HG03108 (cell line): ENCODE results near the gene BCAR3.
"Not testable (repeated sequence)": the region's sequence is repeated elsewhere in the genome, so short reads cannot be mapped to it uniquely, and the experiment has no call there.

Experiments
- ATAC-seq: cut with Tn5 transposase; IDR thresholded peaks from one replicate; pipeline ENCODE4 v1.9.1; 2021; ENCODE audit warnings: moderate library complexity; ENCODE audit not compliant: unreplicated experiment

The BCAR3 gene

GRCh38 chr1:93690341-93690740 lies 8.7 kb upstream of the BCAR3 start:
- no peak for ATAC-seq

GRCh38 chr1:93689521-93690223 lies 8.0 kb upstream of the BCAR3 start:
- ATAC-seq: no peak

- no peak for ATAC-seq
These were observed 5.9 kb upstream of the BCAR3 start for GRCh38 chr1:93687542-93687941.

GRCh38 chr1:93686504-93687250 lies 5.0 kb upstream of the BCAR3 start:
- ATAC-seq: no peak

GRCh38 chr1:93685918-93686317 lies 4.3 kb upstream of the BCAR3 start:
- ATAC-seq: no peak

- no peak for ATAC-seq
These were observed 1.6 kb upstream of the BCAR3 start for GRCh38 chr1:93683234-93683633.

GRCh38 chr1:93681989-93682412 lies 364 bp upstream of the BCAR3 start:
- ATAC-seq: no peak

- peak; percentile 52 for ATAC-seq
These were observed 1.1 kb downstream of the BCAR3 start for GRCh38 chr1:93680420-93681100.

- no peak for ATAC-seq
These were observed 1.6 kb downstream of the BCAR3 start for GRCh38 chr1:93680076-93680419.

- ATAC-seq: no peak
These were observed 2.1 kb downstream of the BCAR3 start for GRCh38 chr1:93679546-93679945.

GRCh38 chr1:93678946-93679480 lies 2.6 kb downstream of the BCAR3 start:
- no peak for ATAC-seq

- ATAC-seq: no peak
These were observed 3.1 kb downstream of the BCAR3 start for GRCh38 chr1:93678491-93678890.

- no peak for ATAC-seq
These were observed 3.9 kb downstream of the BCAR3 start for GRCh38 chr1:93677729-93678128.

GRCh38 chr1:93676427-93676826 lies 5.2 kb downstream of the BCAR3 start:
- no peak for ATAC-seq

- ATAC-seq: no peak
These were observed 5.7 kb downstream of the BCAR3 start for GRCh38 chr1:93675931-93676330.

- no peak for ATAC-seq
These were observed 6.4 kb downstream of the BCAR3 start for GRCh38 chr1:93675271-93675670.

GRCh38 chr1:93674071-93674470 lies 7.6 kb downstream of the BCAR3 start:
- ATAC-seq: not testable (repeated sequence)

- ATAC-seq: no peak
These were observed 8.3 kb downstream of the BCAR3 start for GRCh38 chr1:93673163-93673829.

- no peak for ATAC-seq
These were observed 9.0 kb downstream of the BCAR3 start for GRCh38 chr1:93672477-93673162.

GRCh38 chr1:93672069-93672468 lies 9.6 kb downstream of the BCAR3 start:
- ATAC-seq: no peak
